Fibroblast of the conjunctiva (primary cell): ENCODE results near the gene WNT8B.
A peak's percentile ranks its signal among the peaks of the same experiment; 100 is the strongest.

Experiments
- DNase-seq: peaks from one replicate; pipeline ENCODE4 v3.0.0-alpha.2; 2010; ENCODE audit warnings: low read depth

WNT8B gene

GRCh38 chr10:100483876-100484666 lies 21.3 kb downstream of the WNT8B start:
- no peak for DNase-seq

- no peak for DNase-seq
Measured at GRCh38 chr10:100485366-100485765, 22.6 kb downstream of the WNT8B start.

GRCh38 chr10:100485801-100486495 lies 23.1 kb downstream of the WNT8B start:
- no peak for DNase-seq

- DNase-seq, result no peak
Measured at GRCh38 chr10:100487529-100487928, 24.7 kb downstream of the WNT8B start.

GRCh38 chr10:100489396-100489795 lies 26.6 kb downstream of the WNT8B start:
- DNase-seq, result no peak

- no peak for DNase-seq
Measured at GRCh38 chr10:100490531-100490930, 27.7 kb downstream of the WNT8B start.

GRCh38 chr10:100496567-100496966 lies 33.8 kb downstream of the WNT8B start:
- DNase-seq, result no peak

- no peak for DNase-seq
Measured at GRCh38 chr10:100498059-100498458, 35.2 kb downstream of the WNT8B start.

- DNase-seq, result no peak
Measured at GRCh38 chr10:100501423-100501822, 38.6 kb downstream of the WNT8B start.

GRCh38 chr10:100502926-100503494 lies 40.2 kb downstream of the WNT8B start:
- peak; percentile 22 for DNase-seq

GRCh38 chr10:100504096-100504495 lies 41.3 kb downstream of the WNT8B start:
- DNase-seq, result peak; percentile 47

- DNase-seq, result no peak
Measured at GRCh38 chr10:100505164-100505563, 42.4 kb downstream of the WNT8B start.

GRCh38 chr10:100506596-100507356 lies 44.0 kb downstream of the WNT8B start:
- DNase-seq, result no peak

GRCh38 chr10:100507357-100507732 lies 44.5 kb downstream of the WNT8B start:
- DNase-seq, result no peak

- DNase-seq, result no peak
Measured at GRCh38 chr10:100508266-100508665, 45.5 kb downstream of the WNT8B start.

- DNase-seq, result peak; percentile 49
Measured at GRCh38 chr10:100508691-100509150, 45.9 kb downstream of the WNT8B start.

- DNase-seq, result no peak
Measured at GRCh38 chr10:100509241-100509840, 46.5 kb downstream of the WNT8B start.

- DNase-seq, result no peak
Measured at GRCh38 chr10:100510533-100511308, 47.9 kb downstream of the WNT8B start.

GRCh38 chr10:100515612-100516011 lies 52.8 kb downstream of the WNT8B start:
- DNase-seq, result no peak

- no peak for DNase-seq
Measured at GRCh38 chr10:100516847-100517246, 54.0 kb downstream of the WNT8B start.

- peak; percentile 39 for DNase-seq
Measured at GRCh38 chr10:100518761-100519241, 56.0 kb downstream of the WNT8B start.
